ENCODE results near the gene CLASP1.

Gene CLASP1

DNA sequence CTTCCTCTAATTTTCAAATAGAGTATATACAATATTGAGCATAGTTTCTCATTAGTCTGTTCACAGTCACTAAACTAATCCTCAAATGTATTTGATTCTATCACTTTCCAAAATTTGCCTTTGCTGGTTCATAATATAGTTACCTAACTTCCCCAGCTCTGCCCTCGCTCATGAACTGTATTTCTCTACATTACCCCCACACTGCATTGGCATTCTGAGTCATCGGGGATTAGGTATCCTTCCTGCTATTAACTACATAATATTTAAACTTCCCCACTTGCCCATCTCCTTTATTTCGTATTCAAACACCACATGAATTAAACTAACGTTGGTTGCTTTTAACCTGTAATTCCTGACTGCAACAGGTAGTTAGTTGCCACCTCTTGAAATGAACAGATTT is 14.8 kb upstream of the CLASP1 start:
- no peak for DNase-seq (ENCODE audit: low read depth in 1 of 2, low spot score in 1 of 2)
- H3K27me3 ChIP-seq (ENCODE audit: insufficient read depth, poor library complexity, severe bottlenecking): no peaks in the 10 kb centered on the region
- H3K27ac ChIP-seq (replicated peaks): no peak overlapping the region
- no peak overlapping the region for H3K4me3 ChIP-seq (replicated peaks; ENCODE audit: insufficient read depth, low read length)
- TF ChIP-seq POLR2AphosphoS5 (IDR thresholded peaks at IDR 0.05; ENCODE audit: low read depth) (no peak), REST (IDR thresholded peaks at IDR 0.05; ENCODE audit: insufficient replicate concordance, low read depth) (no peak), SPI1 (IDR thresholded peaks at IDR 0.05; ENCODE audit: borderline replicate concordance, low read depth) (no peak)
- TF ChIP-seq, protein P1, sequence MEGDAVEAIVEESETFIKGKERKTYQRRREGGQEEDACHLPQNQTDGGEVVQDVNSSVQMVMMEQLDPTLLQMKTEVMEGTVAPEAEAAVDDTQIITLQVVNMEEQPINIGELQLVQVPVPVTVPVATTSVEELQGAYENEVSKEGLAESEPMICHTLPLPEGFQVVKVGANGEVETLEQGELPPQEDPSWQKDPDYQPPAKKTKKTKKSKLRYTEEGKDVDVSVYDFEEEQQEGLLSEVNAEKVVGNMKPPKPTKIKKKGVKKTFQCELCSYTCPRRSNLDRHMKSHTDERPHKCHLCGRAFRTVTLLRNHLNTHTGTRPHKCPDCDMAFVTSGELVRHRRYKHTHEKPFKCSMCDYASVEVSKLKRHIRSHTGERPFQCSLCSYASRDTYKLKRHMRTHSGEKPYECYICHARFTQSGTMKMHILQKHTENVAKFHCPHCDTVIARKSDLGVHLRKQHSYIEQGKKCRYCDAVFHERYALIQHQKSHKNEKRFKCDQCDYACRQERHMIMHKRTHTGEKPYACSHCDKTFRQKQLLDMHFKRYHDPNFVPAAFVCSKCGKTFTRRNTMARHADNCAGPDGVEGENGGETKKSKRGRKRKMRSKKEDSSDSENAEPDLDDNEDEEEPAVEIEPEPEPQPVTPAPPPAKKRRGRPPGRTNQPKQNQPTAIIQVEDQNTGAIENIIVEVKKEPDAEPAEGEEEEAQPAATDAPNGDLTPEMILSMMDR (IDR thresholded peaks at IDR 0.05; ENCODE audit: insufficient read depth, low read length): no peak

DNA sequence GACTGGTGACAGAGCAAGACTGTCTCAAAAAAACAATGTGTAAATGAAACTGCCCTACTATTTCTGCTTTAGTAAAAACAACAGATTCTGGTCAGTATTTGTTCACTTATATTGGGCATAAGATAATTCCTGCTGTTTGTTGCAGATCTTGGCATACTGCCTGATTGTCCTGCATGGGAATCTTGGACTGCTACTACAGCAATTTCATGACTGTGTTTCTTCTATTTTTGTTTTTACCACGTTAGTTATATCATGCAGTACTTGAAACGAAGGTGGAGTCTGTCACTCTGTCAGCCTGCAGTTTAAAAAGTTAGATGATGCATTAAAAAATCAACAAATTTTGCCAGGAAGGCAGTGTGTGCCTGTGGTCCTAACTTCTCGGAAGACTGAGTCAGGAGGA is 14.2 kb upstream of the CLASP1 start:
- no peak for DNase-seq (ENCODE audit: low read depth in 1 of 2, low spot score in 1 of 2)
- Histone ChIP-seq H3K27ac (replicated peaks) (no peak overlapping the region), H3K4me3 (replicated peaks; ENCODE audit: insufficient read depth, low read length) (no peak overlapping the region), H3K27me3 (ENCODE audit: insufficient read depth, poor library complexity, severe bottlenecking) (no peaks in the 10 kb centered on the region)
- TF ChIP-seq POLR2AphosphoS5 (IDR thresholded peaks at IDR 0.05; ENCODE audit: low read depth) (no peak), REST (IDR thresholded peaks at IDR 0.05; ENCODE audit: insufficient replicate concordance, low read depth) (no peak), SPI1 (IDR thresholded peaks at IDR 0.05; ENCODE audit: borderline replicate concordance, low read depth) (no peak), GABPA (IDR thresholded peaks at IDR 0.05; ENCODE audit: low read depth) (no peak)
- TF ChIP-seq, protein P1 (IDR thresholded peaks at IDR 0.05; ENCODE audit: insufficient read depth, low read length): no peak

GRCh38 chr2:121662656-121663055 is 13.4 kb upstream of the CLASP1 start:
- TF ChIP-seq GABPA (IDR thresholded peaks at IDR 0.05; ENCODE audit: low read depth): no peak
- TF ChIP-seq, protein P1 (IDR thresholded peaks at IDR 0.05; ENCODE audit: insufficient read depth, low read length): no peak
- TF ChIP-seq REST (IDR thresholded peaks at IDR 0.05; ENCODE audit: insufficient replicate concordance, low read depth): no peak
- no peak for TF ChIP-seq SPI1 (IDR thresholded peaks at IDR 0.05; ENCODE audit: borderline replicate concordance, low read depth)
- no peak for TF ChIP-seq POLR2AphosphoS5 (IDR thresholded peaks at IDR 0.05; ENCODE audit: low read depth)
- no peak overlapping the region for H3K4me3 ChIP-seq (replicated peaks; ENCODE audit: insufficient read depth, low read length)
- no peaks in the 10 kb centered on the region for H3K27me3 ChIP-seq (ENCODE audit: insufficient read depth, poor library complexity, severe bottlenecking)
- no peak overlapping the region for H3K27ac ChIP-seq (replicated peaks)
- DNase-seq (ENCODE audit: low read depth in 1 of 2, low spot score in 1 of 2): no peak

Measured in HL-60 (cell line).